ENCODE data around the gene GFY. TPM values are rescaled to one million over a fixed set of nuclear protein-coding genes. Genes with fewer than 3 reads are reported as not detected.

The GFY gene
- total and polyA plus RNA-seq, 9 of the 15 experiments (the other 6 are each of a cell fraction or from before 2014, with no cell fraction given) = 0.06 to 0.40 (median 0.19) TPM; not detected in 3

GRCh38 chr19:49387936-49388372, 37.2 kb upstream of the GFY start, which contains the start of gene KASH5 (continued):
- TF ChIP-seq IRF1 (CRISPR knock-in tag; IDR thresholded peaks at IDR 0.05; ENCODE audit: borderline replicate concordance) (no peak), ZBTB26 (CRISPR knock-in tag; IDR thresholded peaks at IDR 0.05) (no peak), NRF1 (conservative IDR thresholded peaks at IDR 0.05 in 1 of 2, IDR thresholded peaks at IDR 0.05 in 1 of 2) (peak; percentile 94 to 95), ZBTB17 (CRISPR knock-in tag; IDR thresholded peaks at IDR 0.05) (no peak), MYBL2 (IDR thresholded peaks at IDR 0.05; ENCODE audit: low read depth) (peak; percentile 64; the same call in 1 of the 2 replicates), MYBL2 (CRISPR knock-in tag; IDR thresholded peaks at IDR 0.05; ENCODE audit: borderline replicate concordance) (no peak), HNRNPH1 (optimal IDR thresholded peaks at IDR 0.05; ENCODE audit: low read depth, low read length) (no peak), SRSF1 (IDR thresholded peaks at IDR 0.05; ENCODE audit: low read depth, low read length) (no peak), NFIX (CRISPR knock-in tag; IDR thresholded peaks at IDR 0.05; ENCODE audit: low read depth) (no peak), RNF219 (CRISPR knock-in tag; IDR thresholded peaks at IDR 0.05) (no peak), RBFOX2 (IDR thresholded peaks at IDR 0.05; ENCODE audit: low read depth, low read length) (peak; percentile 75), ARNT (IDR thresholded peaks at IDR 0.05) (no peak), BMI1 (IDR thresholded peaks at IDR 0.05; ENCODE audit: low read length) (no peak), SREBF2 (CRISPR knock-in tag; IDR thresholded peaks at IDR 0.05) (no peak), MEIS2 (IDR thresholded peaks at IDR 0.05; ENCODE audit: partially characterized antibody) (peak; percentile 74), HMGXB4 (CRISPR knock-in tag; IDR thresholded peaks at IDR 0.05) (no peak), ZNF639 (CRISPR knock-in tag; conservative IDR thresholded peaks at IDR 0.05 in 1 of 2, IDR thresholded peaks at IDR 0.05 in 1 of 2) (no peak), PML (IDR thresholded peaks at IDR 0.05; ENCODE audit: low read length) (no peak), NFATC3 (IDR thresholded peaks at IDR 0.05) (no peak)
- TF ChIP-seq, protein P1, sequence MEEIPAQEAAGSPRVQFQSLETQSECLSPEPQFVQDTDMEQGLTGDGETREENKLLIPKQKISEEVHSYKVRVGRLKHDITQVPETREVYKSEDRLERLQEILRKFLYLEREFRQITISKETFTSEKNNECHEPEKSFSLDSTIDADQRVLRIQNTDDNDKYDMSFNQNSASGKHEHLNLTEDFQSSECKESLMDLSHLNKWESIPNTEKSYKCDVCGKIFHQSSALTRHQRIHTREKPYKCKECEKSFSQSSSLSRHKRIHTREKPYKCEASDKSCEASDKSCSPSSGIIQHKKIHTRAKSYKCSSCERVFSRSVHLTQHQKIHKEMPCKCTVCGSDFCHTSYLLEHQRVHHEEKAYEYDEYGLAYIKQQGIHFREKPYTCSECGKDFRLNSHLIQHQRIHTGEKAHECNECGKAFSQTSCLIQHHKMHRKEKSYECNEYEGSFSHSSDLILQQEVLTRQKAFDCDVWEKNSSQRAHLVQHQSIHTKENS (CRISPR knock-in tag; IDR thresholded peaks at IDR 0.05) = no peak
